ENCODE results near the gene HBP1. TPM values are rescaled to one million over a fixed set of nuclear protein-coding genes. Genes with fewer than 3 reads are reported as not detected.
A peak's percentile ranks its signal among the peaks of the same experiment; 100 is the strongest.

The HBP1 gene
- total and polyA plus RNA-seq, 2 of the 4 experiments (the other 2 are of a cell fraction), result 27.1 to 69.9 TPM

DNA sequence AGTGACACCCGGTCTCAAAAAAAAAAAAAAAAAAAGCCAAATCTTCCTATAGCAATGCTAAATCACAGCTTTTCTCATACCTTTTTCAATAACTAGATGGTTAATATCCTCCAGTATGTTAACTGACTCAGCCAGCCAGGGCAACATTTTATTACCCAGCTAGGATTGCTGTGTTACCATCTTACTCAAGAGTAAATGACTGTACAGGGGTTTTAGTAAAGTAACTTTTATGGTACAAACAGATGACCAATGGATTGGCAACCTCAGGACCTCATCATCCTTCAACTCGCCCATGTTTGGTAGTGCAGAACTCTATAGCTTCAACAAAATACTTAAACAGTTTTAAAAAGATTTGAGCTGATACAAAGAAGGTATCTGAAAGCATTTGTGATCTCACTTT, 59.5 kb downstream of the HBP1 start:
- H2BK20ac ChIP-seq (ENCODE audit: low read depth, low read length), result no peak overlapping the region
- ChIA-PET CTCF (interaction anchor here (0.7 kb wide), 1 partner anchor 651 kb away, joined by 3 read pairs; no protein-coding TSS in a partner anchor), POLR2A (ENCODE audit: unreplicated experiment) (interaction anchor here (0.7 kb wide), 1 partner anchor 13 kb away, joined by 14 read pairs; no protein-coding TSS in a partner anchor)
- WGBS, 2 experiments (ENCODE audit: extremely low coverage in 2 of 2, insufficient read length in 1 of 2), result no CpG with 5 or more reads among the region's 2 CpGs
- H3K79me1 ChIP-seq (ENCODE audit: low read depth in 1 of 2, low read length in 2 of 2), result no peaks in the 10 kb centered on the region
- no peak overlapping the region for H4K8ac ChIP-seq (ENCODE audit: low read depth in 2 of 2, low read length in 2 of 2)
- peaks cover 7% of the 10 kb centered on the region for H3K9me1 ChIP-seq (ENCODE audit: insufficient read depth, low read length)
- H3K27ac ChIP-seq (ENCODE audit: insufficient read depth, low read length), result no peak overlapping the region
- H2BK120ac ChIP-seq (ENCODE audit: low read depth, low read length), result no peak overlapping the region
- no peaks in the 10 kb centered on the region for H4K20me1 ChIP-seq (ENCODE audit: insufficient read depth, low read length)
- intact Hi-C loops (cut with micrococcal nuclease) (no loop called here), in situ Hi-C loops (cut with MboI; ENCODE audit: low sequenced_read_pairs) (no loop called here), dilution Hi-C loops (cut with HindIII; ENCODE audit: low sequenced_read_pairs, unreplicated experiment) (no loop called here)
- no peak overlapping the region for H3K14ac ChIP-seq (replicated peaks; ENCODE audit: low read depth, low read length)
- BruUV-seq (replicated peaks), result no TSS peak
- H2AFZ ChIP-seq (replicated peaks; ENCODE audit: low read length, poor library complexity), result no peak overlapping the region
- peak; percentile 29 for DNase-seq
- no peak overlapping the region for H2AK5ac ChIP-seq (ENCODE audit: low read depth, low read length)
- no peak overlapping the region for H2BK5ac ChIP-seq (ENCODE audit: low read depth, low read length, poor library complexity, severe bottlenecking)
- no peak overlapping the region for H3K23ac ChIP-seq (ENCODE audit: low read depth, low read length)
- no peak overlapping the region for H3K4me3 ChIP-seq (ENCODE audit: insufficient read depth, low read depth, low read length)
- H3K18ac ChIP-seq (ENCODE audit: low read depth, low read length), result no peak overlapping the region
- H3K4me1 ChIP-seq (ENCODE audit: control insufficient read depth, insufficient read depth, low read length), result peaks cover 9% of the 10 kb centered on the region
- no peak overlapping the region for H4K5ac ChIP-seq (ENCODE audit: low read depth, low read length)
- H3K9me3 ChIP-seq (ENCODE audit: control insufficient read depth, insufficient read depth, low read length), result no peaks in the 10 kb centered on the region
- no peak overlapping the region for H2AK9ac ChIP-seq (replicated peaks; ENCODE audit: low read depth, low read length, poor library complexity)
- H3K9ac ChIP-seq (ENCODE audit: low read depth, low read length), result no peak overlapping the region
- H4K91ac ChIP-seq (ENCODE audit: insufficient read depth, low read depth, low read length), result no peak overlapping the region
- no peak overlapping the region for H3K4me2 ChIP-seq (ENCODE audit: low read depth, low read length)
- no peak overlapping the region for H3K56ac ChIP-seq (ENCODE audit: extremely low read depth, insufficient read depth, low read length)
- peak; percentile 32; the same call in 1 of the 2 replicates for ATAC-seq (ENCODE audit: low read depth)
- no peak overlapping the region for H2BK15ac ChIP-seq (ENCODE audit: low read depth, low read length)
- no peak overlapping the region for H3K4ac ChIP-seq (ENCODE audit: low read depth, low read length)
- TF ChIP-seq BHLHE40 (IDR thresholded peaks at IDR 0.05; ENCODE audit: low read depth, low read length), result no peak
- TF ChIP-seq CEBPB (IDR thresholded peaks at IDR 0.05; ENCODE audit: low read depth, low read length), result no peak
- TF ChIP-seq, protein P1, sequence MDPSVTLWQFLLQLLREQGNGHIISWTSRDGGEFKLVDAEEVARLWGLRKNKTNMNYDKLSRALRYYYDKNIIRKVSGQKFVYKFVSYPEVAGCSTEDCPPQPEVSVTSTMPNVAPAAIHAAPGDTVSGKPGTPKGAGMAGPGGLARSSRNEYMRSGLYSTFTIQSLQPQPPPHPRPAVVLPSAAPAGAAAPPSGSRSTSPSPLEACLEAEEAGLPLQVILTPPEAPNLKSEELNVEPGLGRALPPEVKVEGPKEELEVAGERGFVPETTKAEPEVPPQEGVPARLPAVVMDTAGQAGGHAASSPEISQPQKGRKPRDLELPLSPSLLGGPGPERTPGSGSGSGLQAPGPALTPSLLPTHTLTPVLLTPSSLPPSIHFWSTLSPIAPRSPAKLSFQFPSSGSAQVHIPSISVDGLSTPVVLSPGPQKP (IDR thresholded peaks at IDR 0.05; ENCODE audit: borderline replicate concordance, low read depth, low read length), result no peak
- TF ChIP-seq FOS (IDR thresholded peaks at IDR 0.05; ENCODE audit: low read depth, low read length), result no peak
- TF ChIP-seq, protein P2, sequence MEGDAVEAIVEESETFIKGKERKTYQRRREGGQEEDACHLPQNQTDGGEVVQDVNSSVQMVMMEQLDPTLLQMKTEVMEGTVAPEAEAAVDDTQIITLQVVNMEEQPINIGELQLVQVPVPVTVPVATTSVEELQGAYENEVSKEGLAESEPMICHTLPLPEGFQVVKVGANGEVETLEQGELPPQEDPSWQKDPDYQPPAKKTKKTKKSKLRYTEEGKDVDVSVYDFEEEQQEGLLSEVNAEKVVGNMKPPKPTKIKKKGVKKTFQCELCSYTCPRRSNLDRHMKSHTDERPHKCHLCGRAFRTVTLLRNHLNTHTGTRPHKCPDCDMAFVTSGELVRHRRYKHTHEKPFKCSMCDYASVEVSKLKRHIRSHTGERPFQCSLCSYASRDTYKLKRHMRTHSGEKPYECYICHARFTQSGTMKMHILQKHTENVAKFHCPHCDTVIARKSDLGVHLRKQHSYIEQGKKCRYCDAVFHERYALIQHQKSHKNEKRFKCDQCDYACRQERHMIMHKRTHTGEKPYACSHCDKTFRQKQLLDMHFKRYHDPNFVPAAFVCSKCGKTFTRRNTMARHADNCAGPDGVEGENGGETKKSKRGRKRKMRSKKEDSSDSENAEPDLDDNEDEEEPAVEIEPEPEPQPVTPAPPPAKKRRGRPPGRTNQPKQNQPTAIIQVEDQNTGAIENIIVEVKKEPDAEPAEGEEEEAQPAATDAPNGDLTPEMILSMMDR (conservative IDR thresholded peaks at IDR 0.05; ENCODE audit: low read depth, low read length), result no peak
- TF ChIP-seq SMC3 (IDR thresholded peaks at IDR 0.05; ENCODE audit: low read depth, low read length), result no peak
- no peak for TF ChIP-seq MAFK (IDR thresholded peaks at IDR 0.05; ENCODE audit: low read depth, low read length)
- TF ChIP-seq MXI1 (IDR thresholded peaks at IDR 0.05; ENCODE audit: borderline replicate concordance, low read depth, low read length), result no peak
- TF ChIP-seq RFX5 (IDR thresholded peaks at IDR 0.05; ENCODE audit: low read depth, low read length), result no peak
- no peak for TF ChIP-seq POLR2A (IDR thresholded peaks at IDR 0.05; ENCODE audit: low read depth, low read length)
- no peak for TF ChIP-seq RCOR1 (IDR thresholded peaks at IDR 0.05; ENCODE audit: insufficient replicate concordance, low read length)
- no peak for TF ChIP-seq RAD21 (IDR thresholded peaks at IDR 0.05; ENCODE audit: low read length)
- no peak for TF ChIP-seq USF2 (IDR thresholded peaks at IDR 0.05; ENCODE audit: low read depth, low read length)
- TF ChIP-seq NFE2L2 (IDR thresholded peaks at IDR 0.05; ENCODE audit: low read depth, low read length), result no peak
- no peaks in the 10 kb centered on the region for H3K36me3 ChIP-seq (ENCODE audit: control insufficient read depth, insufficient read depth, low read length)
- no peaks in the 10 kb centered on the region for H3K27me3 ChIP-seq (ENCODE audit: control insufficient read depth, insufficient read depth, low read length)

Measured in IMR-90 (cell line).